Loucy (cell line): ENCODE measurements around the gene GAS6.

Source experiments
- H2AFZ ChIP-seq: fragments of 200-600 bp; sonication (generic); 2 replicates; pipeline ENCODE4 v1.6.0; 2016; ENCODE audit warnings: antibody characterized with exemption, mild to moderate bottlenecking, low read length, moderate library complexity
- H3F3A ChIP-seq: fragments of 200-600 bp; 2 replicates; pipeline ENCODE4 v1.6.0; 2016; ENCODE audit warnings: antibody characterized with exemption, low read depth, mild to moderate bottlenecking
- H3K27me3 ChIP-seq: fragments of 200-600 bp; sonication (generic); 2 replicates; pipeline ENCODE4 v1.6.1; 2014; ENCODE audit warnings: low read length, mild to moderate bottlenecking; ENCODE audit not compliant: insufficient read depth, poor library complexity, severe bottlenecking
- H3K36me3 ChIP-seq: fragments of 200-600 bp; sonication (generic); 2 replicates; pipeline ENCODE4 v1.6.1; 2016; ENCODE audit warnings: low read length; ENCODE audit not compliant: insufficient read depth
- H3K4me1 ChIP-seq: fragments of 200-600 bp; sonication (generic); 2 replicates; pipeline ENCODE4 v1.5.1; 2014; ENCODE audit warnings: low read length, mild to moderate bottlenecking; ENCODE audit not compliant: insufficient read depth, poor library complexity, severe bottlenecking
- H3K4me2 ChIP-seq: fragments of 200-600 bp; sonication (generic); 2 replicates; pipeline ENCODE4 v1.6.0; 2014; ENCODE audit warnings: antibody characterized with exemption, low read length, low read depth, mild to moderate bottlenecking; ENCODE audit not compliant: poor library complexity, severe bottlenecking
- H3K4me3 ChIP-seq: fragments of 200-600 bp; sonication (generic); 2 replicates; pipeline ENCODE4 v1.5.1; 2014; ENCODE audit warnings: low read length, mild to moderate bottlenecking, mixed read lengths; ENCODE audit not compliant: poor library complexity, severe bottlenecking
- H3K79me2 ChIP-seq: fragments of 200-600 bp; sonication (generic); 2 replicates; pipeline ENCODE4 v1.6.1; 2014; ENCODE audit warnings: low read length; ENCODE audit not compliant: insufficient read depth
- H3K9ac ChIP-seq: fragments of 200-600 bp; sonication (generic); 2 replicates; pipeline ENCODE4 v1.6.0; 2014; ENCODE audit warnings: mild to moderate bottlenecking, low read depth, low read length, moderate library complexity; ENCODE audit not compliant: poor library complexity, severe bottlenecking
- H3K9me2 ChIP-seq: fragments of 200-600 bp; sonication (generic); replicated peaks from 2 replicates; pipeline ENCODE4 v1.6.1; 2016; ENCODE audit warnings: low read depth, low read length, mixed read lengths
- H3K9me3 ChIP-seq: fragments of 200-600 bp; sonication (generic); 2 replicates; pipeline ENCODE4 v1.6.1; 2014; ENCODE audit warnings: mild to moderate bottlenecking, antibody characterized with exemption, low read length, low read depth; ENCODE audit not compliant: insufficient read depth
- H4K20me1 ChIP-seq: fragments of 200-600 bp; sonication (generic); 2 replicates; pipeline ENCODE4 v1.6.0; 2014; ENCODE audit warnings: antibody characterized with exemption, low read length, mild to moderate bottlenecking; ENCODE audit not compliant: insufficient read depth, poor library complexity, severe bottlenecking
- CTCF ChIP-seq: fragments of 200-600 bp; sonication (generic); conservative IDR thresholded peaks from 2 replicates; pipeline ENCODE4 v1.5.1; 2014; ENCODE audit warnings: mild to moderate bottlenecking, antibody characterized with exemption, low read length
- EZH2phosphoT487 ChIP-seq: fragments of 200-600 bp; IDR thresholded peaks from 2 replicates; pipeline ENCODE4 v1.6.1; 2018; ENCODE audit warnings: antibody characterized with exemption, mild to moderate bottlenecking, moderate library complexity, borderline replicate concordance

GAS6 gene

GRCh38 chr13:113851826-113852535 is 11.9 kb downstream of the GAS6 start:
- TF ChIP-seq EZH2phosphoT487 (no peak), CTCF (no peak)
- Histone ChIP-seq H3K4me1 (peaks cover 32% of the 10 kb centered on the region), H3K4me2 (no peak overlapping the region), H3K9ac (no peak overlapping the region), H3K79me2 (no peaks in the 10 kb centered on the region), H3K4me3 (no peak overlapping the region), H4K20me1 (no peaks in the 10 kb centered on the region), H3K36me3 (no peaks in the 10 kb centered on the region), H3F3A (no peaks in the 10 kb centered on the region), H3K9me2 (no peaks in the 10 kb centered on the region), H3K9me3 (no peaks in the 10 kb centered on the region), H3K27me3 (no peaks in the 10 kb centered on the region), H2AFZ (no peak overlapping the region)

DNA sequence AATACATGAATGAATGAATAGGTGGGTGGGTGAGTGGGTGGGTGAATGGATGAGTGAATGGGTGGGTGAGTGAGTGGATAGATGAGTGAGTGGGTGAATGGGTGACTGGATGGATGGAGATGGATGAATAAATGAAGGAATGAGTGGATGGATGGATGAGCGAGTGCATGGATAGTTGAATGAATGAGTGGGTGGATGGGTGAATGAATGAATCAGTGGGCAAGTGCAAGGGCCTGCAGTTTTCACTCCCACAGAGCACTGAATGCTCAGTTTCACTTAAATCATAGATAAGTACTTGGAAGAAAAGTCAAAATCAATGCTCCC is 12.4 kb downstream of the GAS6 start:
- Histone ChIP-seq H3K9ac (no peak overlapping the region), H4K20me1 (no peaks in the 10 kb centered on the region), H3K79me2 (no peaks in the 10 kb centered on the region), H3F3A (no peaks in the 10 kb centered on the region), H3K4me3 (no peak overlapping the region), H3K36me3 (no peaks in the 10 kb centered on the region), H3K9me3 (no peaks in the 10 kb centered on the region), H2AFZ (no peak overlapping the region), H3K9me2 (no peaks in the 10 kb centered on the region), H3K4me2 (no peak overlapping the region), H3K27me3 (no peaks in the 10 kb centered on the region), H3K4me1 (peaks cover 37% of the 10 kb centered on the region)
- no peak for TF ChIP-seq EZH2phosphoT487
- TF ChIP-seq CTCF: no peak

DNA sequence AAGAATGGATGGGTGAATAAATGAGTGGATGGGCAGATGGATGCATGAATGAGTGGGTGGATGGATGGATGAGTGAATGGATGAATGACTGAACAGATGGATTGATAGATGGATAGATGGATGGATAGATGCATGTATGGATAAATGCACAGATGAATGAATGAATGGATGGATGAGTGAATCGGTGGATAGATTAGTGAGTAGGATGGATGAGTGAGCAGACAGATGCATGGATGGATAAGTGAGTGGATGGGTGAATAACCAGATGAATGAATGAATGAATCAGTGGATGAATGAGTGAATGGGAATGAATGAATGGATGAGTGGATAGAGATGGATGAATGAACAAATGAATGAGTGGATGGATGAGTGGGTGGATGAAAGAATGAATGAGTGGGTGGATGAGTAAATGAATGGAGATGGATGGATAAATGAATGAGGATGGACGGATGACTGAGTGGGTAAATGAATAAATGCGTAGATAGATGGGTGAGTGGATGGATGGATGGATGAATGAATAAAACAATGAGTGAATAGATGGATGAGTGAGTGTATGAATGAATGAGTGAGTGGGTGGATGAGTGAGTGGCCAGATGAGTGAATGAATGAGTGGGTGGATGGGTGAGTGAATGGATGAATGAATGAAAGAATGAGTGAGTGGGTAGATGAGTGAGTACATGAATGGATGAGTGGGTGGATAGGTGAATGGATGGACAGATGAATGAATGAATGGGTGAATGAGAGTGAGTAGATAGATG is 13.0 kb downstream of the GAS6 start:
- Histone ChIP-seq H2AFZ (no peak overlapping the region), H3F3A (no peaks in the 10 kb centered on the region), H3K36me3 (no peaks in the 10 kb centered on the region), H3K79me2 (no peaks in the 10 kb centered on the region), H3K4me2 (no peak overlapping the region), H3K9me3 (no peaks in the 10 kb centered on the region), H3K9me2 (no peaks in the 10 kb centered on the region), H4K20me1 (no peaks in the 10 kb centered on the region), H3K4me1 (peaks cover 43% of the 10 kb centered on the region), H3K9ac (no peak overlapping the region), H3K27me3 (no peaks in the 10 kb centered on the region), H3K4me3 (no peak overlapping the region)
- TF ChIP-seq CTCF: no peak
- no peak for TF ChIP-seq EZH2phosphoT487
